Smooth muscle cell of trachea (primary cell): ENCODE data around the gene SNAI1. TPM values are rescaled to one million over a fixed set of nuclear protein-coding genes. Genes with fewer than 3 reads are reported as not detected.

ENCODE experiments used
- total RNA-seq: library from RNA; depleted of rRNA; stranded (reverse); fragments of >200 nt; gene quantifications from 2 replicates; pipeline ENCODE4 v1.2.1, GENCODE V29; 2014

Gene SNAI1
- total RNA-seq, result 0.29 and 0.83 TPM in 2 replicates

DNA sequence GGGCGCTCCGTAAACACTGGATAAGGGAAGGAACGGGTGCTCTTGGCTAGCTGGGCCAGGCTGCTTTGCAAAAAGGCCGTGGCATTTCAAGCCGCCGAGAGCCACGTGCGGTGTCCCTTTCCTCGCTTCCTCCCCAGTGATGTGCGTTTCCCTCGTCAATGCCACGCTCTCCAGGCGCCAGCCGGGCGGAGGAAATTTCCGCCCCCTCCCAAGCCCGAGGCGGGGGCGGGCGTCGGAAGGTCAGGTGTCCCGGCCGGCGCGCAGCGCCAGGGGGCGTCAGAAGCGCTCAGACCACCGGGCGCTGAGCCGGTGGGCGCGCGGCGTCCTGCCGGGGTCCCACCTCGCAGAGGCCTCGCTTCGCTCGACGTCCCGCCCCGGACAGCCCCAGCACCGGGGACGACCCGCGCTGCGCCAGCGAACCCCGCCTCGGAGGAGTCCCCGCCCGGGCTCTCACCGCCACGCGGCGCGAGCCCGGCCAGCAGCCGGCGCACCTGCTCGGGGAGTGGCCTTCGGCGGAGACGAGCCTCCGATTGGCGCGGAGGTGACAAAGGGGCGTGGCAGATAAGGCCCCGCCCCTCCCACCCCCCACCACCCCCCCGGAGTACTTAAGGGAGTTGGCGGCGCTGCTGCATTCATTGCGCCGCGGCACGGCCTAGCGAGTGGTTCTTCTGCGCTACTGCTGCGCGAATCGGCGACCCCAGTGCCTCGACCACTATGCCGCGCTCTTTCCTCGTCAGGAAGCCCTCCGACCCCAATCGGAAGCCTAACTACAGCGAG is at the start of gene SNAI1:
TSS of gene SNAI1 (plus strand) at position 635 of the 777 bp plus-strand sequence. CDS start at position 715, 80 bp downstream.

DNA sequence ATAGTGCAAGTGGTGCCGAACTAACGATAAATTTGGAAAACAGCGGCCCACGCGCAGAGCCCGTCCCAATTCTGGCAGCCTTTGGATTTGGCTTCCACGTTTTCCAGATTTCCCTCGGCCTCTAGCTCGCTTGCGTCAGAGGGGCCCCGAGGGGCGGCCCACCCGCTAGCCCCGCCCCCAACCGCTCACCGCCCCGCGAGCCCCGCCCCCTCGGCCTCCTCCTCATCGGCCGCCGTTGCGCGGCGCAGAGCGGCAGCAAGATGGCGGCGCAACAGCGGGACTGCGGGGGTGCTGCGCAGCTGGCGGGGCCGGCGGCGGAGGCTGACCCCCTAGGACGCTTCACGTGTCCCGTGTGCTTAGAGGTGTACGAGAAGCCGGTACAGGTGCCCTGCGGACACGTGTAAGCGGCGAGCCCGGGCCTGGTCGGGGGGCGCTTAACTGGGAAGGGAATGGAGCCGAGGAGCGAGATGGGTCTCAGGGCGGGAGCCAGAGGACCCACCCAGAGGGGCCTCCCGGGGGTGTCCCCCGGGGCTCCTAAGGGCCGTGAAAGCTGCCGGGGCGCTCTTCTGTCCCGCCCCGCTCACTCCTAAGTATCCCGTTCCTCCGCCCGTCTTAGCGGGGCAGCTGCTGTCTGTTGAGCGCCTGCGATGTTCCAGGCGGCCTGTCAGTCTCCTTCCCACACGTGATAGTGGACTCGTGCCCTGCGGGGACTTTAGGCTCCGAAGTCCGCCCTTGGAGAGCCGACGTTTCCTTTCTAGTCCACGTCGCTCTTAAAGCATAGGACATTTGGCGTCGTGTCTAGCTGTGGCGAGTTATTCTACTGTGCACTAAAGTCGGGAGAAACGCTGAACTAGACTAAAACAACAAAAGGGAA is 46.4 kb upstream of the SNAI1 start, which contains the start of gene RNF114:
TSS of gene RNF114 (plus strand) at position 245 of the 874 bp plus-strand sequence. CDS start at position 261, 16 bp downstream.

Other genes starting within 250 kb of the SNAI1 start
- 7.3 and 10.8 TPM in 2 replicates for gene SLC9A8, start 170.2 kb upstream of the SNAI1 start, total RNA-seq
- gene SPATA2, start 67.5 kb upstream of the SNAI1 start, total RNA-seq, result 1.9 and 2.0 TPM in 2 replicates
- gene RNF114, start 46.6 kb upstream of the SNAI1 start, total RNA-seq, result 123 and 198 TPM in 2 replicates
- 56.4 and 69.0 TPM in 2 replicates for gene UBE2V1, start 130.2 kb downstream of the SNAI1 start, total RNA-seq
- gene PEDS1, start 170.7 kb downstream of the SNAI1 start, total RNA-seq, result 11.3 and 19.8 TPM in 2 replicates
- gene CEBPB, start 207.8 kb downstream of the SNAI1 start, total RNA-seq, result 67.1 and 132 TPM in 2 replicates